LNCaP clone FGC (cell line): ENCODE results near the gene FAM181B.

Experiments
- DNase-seq: peaks from one replicate; pipeline ENCODE4 v3.0.0-alpha.2; 2011; ENCODE audit warnings: low read depth
- H3K4me3 ChIP-seq: 2 replicates; pipeline ENCODE4 v1.5.1; 2011; ENCODE audit warnings: mild to moderate bottlenecking, low read depth, low read length, control low read depth
- CTCF ChIP-seq: IDR thresholded peaks from 2 replicates; pipeline ENCODE4 v1.5.1; 2012; ENCODE audit warnings: mild to moderate bottlenecking; ENCODE audit not compliant: control insufficient read depth, insufficient read depth; ENCODE audit errors: extremely low read depth

Gene FAM181B

GRCh38 chr11:82738091-82738490 lies 4.4 kb upstream of the FAM181B start:
- DNase-seq, result no peak
- no peak for TF ChIP-seq CTCF
- H3K4me3 ChIP-seq, result no peak overlapping the region

- no peak overlapping the region for H3K4me3 ChIP-seq
- no peak for DNase-seq
- no peak for TF ChIP-seq CTCF
These were observed 436 bp upstream of the FAM181B start for GRCh38 chr11:82734120-82734479.

GRCh38 chr11:82732734-82733443 lies 775 bp downstream of the FAM181B start:
- no peak for DNase-seq
- TF ChIP-seq CTCF, result no peak
- H3K4me3 ChIP-seq, result peak overlapping the region; percentile 11; the same call in 1 of the 2 replicates

- no peak for TF ChIP-seq CTCF
- no peak for DNase-seq
- H3K4me3 ChIP-seq, result no peak overlapping the region
These were observed 1.3 kb downstream of the FAM181B start for GRCh38 chr11:82732348-82732733.

GRCh38 chr11:82731691-82732277 lies 1.9 kb downstream of the FAM181B start:
- no peak overlapping the region for H3K4me3 ChIP-seq
- no peak for TF ChIP-seq CTCF
- no peak for DNase-seq

GRCh38 chr11:82730754-82731153 lies 2.9 kb downstream of the FAM181B start:
- no peak for DNase-seq
- no peak for TF ChIP-seq CTCF
- H3K4me3 ChIP-seq, result no peak overlapping the region

GRCh38 chr11:82730286-82730685 lies 3.4 kb downstream of the FAM181B start:
- no peak for DNase-seq
- no peak overlapping the region for H3K4me3 ChIP-seq
- no peak for TF ChIP-seq CTCF
